ENCODE measurements around the gene WWOX. TPM values are rescaled to one million over a fixed set of nuclear protein-coding genes. Genes with fewer than 3 reads are reported as not detected.

The WWOX gene
- total and polyA plus RNA-seq, 4 donors, result 5.4 to 61.5 (median 18.4) TPM

- no peaks in the 10 kb centered on the region for H3K36me3 ChIP-seq (ENCODE audit: control insufficient read depth in 4 of 4, insufficient read depth in 4 of 4, low read length in 4 of 4)
- TF ChIP-seq CTCF (IDR thresholded peaks at IDR 0.05; ENCODE audit: control extremely low read depth, extremely low read depth), result no peak
- 77 to 81% methylated on average over 4 of the region's 4 CpGs for WGBS, 2 donors
- H3K27me3 ChIP-seq (ENCODE audit: control insufficient read depth in 3 of 3, insufficient read depth in 3 of 3, low read length in 2 of 3), result no peaks in the 10 kb centered on the region
- ATAC-seq (ENCODE audit: insufficient read depth, low FRiP score), result no peak
- no peaks in the 10 kb centered on the region for H3K9me3 ChIP-seq (ENCODE audit: control insufficient read depth in 4 of 4, insufficient read depth in 3 of 4, low read length in 3 of 4)
- no peak overlapping the region for H3K9ac ChIP-seq (ENCODE audit: insufficient read depth in 1 of 2, low read length in 2 of 2)
- no peak for DNase-seq
- H3K27ac ChIP-seq (ENCODE audit: low read depth in 1 of 2, low read length in 1 of 2), result no peak overlapping the region
- peaks cover 0 to 3% (median 0%) of the 10 kb centered on the region in 5 donors for H3K4me1 ChIP-seq (ENCODE audit: control insufficient read depth in 5 of 5, insufficient read depth in 5 of 5, low read length in 5 of 5)
- H3K4me3 ChIP-seq, result no peak overlapping the region
Observed at GRCh38 chr16:78903237-78903636, 803.8 kb downstream of the WWOX start.

DNA sequence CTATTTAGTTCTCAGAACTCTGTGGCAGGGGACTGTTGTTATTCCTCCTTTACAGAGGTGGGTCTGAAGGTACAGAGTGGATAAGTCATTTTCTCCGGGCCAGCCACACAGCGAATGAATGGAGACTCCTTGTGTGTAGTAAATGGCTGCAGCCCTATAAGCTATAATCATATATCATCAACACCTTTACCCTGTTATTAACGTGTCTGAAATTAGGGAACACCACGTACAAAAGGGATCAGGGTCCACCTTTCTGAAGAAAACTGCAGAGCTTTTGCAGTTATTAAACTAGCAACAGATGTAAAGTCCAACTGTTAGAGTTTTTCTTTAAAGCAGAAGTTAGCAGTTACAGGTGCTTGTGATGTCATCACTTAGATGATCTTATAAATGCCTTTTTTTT lies 804.4 kb downstream of the WWOX start:
- H3K36me3 ChIP-seq (ENCODE audit: control insufficient read depth in 4 of 4, insufficient read depth in 4 of 4, low read length in 4 of 4), result no peaks in the 10 kb centered on the region
- H3K27me3 ChIP-seq (ENCODE audit: control insufficient read depth in 3 of 3, insufficient read depth in 3 of 3, low read length in 2 of 3), result no peaks in the 10 kb centered on the region
- H3K9ac ChIP-seq (ENCODE audit: insufficient read depth in 1 of 2, low read length in 2 of 2), result no peak overlapping the region
- H3K9me3 ChIP-seq (ENCODE audit: control insufficient read depth in 4 of 4, insufficient read depth in 3 of 4, low read length in 3 of 4), result no peaks in the 10 kb centered on the region
- TF ChIP-seq CTCF (IDR thresholded peaks at IDR 0.05; ENCODE audit: control extremely low read depth, extremely low read depth), result no peak
- no peak for DNase-seq
- no peak overlapping the region for H3K27ac ChIP-seq (ENCODE audit: low read depth in 1 of 2, low read length in 1 of 2)
- H3K4me1 ChIP-seq (ENCODE audit: control insufficient read depth in 5 of 5, insufficient read depth in 5 of 5, low read length in 5 of 5), result peaks cover 0 to 3% (median 0%) of the 10 kb centered on the region in 5 donors
- WGBS, 2 donors, result 95 to 97% methylated on average over 4 of the region's 4 CpGs
- no peak overlapping the region for H3K4me3 ChIP-seq
- no peak for ATAC-seq (ENCODE audit: insufficient read depth, low FRiP score)

DNA sequence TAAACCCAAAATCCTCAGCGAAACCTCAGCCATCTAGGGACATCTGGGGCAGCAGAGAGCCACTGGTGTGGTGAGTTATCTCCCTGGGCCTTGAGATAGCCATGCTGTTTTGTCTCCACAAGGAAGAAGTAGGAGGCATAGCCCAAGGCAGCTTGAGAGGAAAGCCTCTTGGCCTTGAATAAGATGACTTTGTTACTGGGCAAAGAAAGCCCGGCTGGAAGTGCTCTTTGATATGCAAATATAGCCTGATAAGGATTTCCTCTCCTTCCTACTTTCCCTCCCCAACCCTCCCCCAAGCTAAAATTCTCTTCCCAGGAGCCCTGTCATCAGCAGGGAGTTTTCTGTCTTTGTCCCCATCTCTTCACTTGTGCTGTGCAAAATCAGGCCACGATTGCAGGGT lies 806.7 kb downstream of the WWOX start:
- peaks cover 0 to 3% (median 0%) of the 10 kb centered on the region in 5 donors for H3K4me1 ChIP-seq (ENCODE audit: control insufficient read depth in 5 of 5, insufficient read depth in 5 of 5, low read length in 5 of 5)
- 65 to 81% methylated on average over 3 of the region's 3 CpGs for WGBS, 2 donors
- no peak for TF ChIP-seq CTCF (IDR thresholded peaks at IDR 0.05; ENCODE audit: control extremely low read depth, extremely low read depth)
- DNase-seq (no peak), ATAC-seq (ENCODE audit: insufficient read depth, low FRiP score) (no peak)
- H3K9ac ChIP-seq (ENCODE audit: insufficient read depth in 1 of 2, low read length in 2 of 2), result no peak overlapping the region
- no peak overlapping the region for H3K4me3 ChIP-seq
- H3K27ac ChIP-seq (ENCODE audit: low read depth in 1 of 2, low read length in 1 of 2), result no peak overlapping the region
- no peaks in the 10 kb centered on the region for H3K27me3 ChIP-seq (ENCODE audit: control insufficient read depth in 3 of 3, insufficient read depth in 3 of 3, low read length in 2 of 3)
- no peaks in the 10 kb centered on the region for H3K36me3 ChIP-seq (ENCODE audit: control insufficient read depth in 4 of 4, insufficient read depth in 4 of 4, low read length in 4 of 4)
- H3K9me3 ChIP-seq (ENCODE audit: control insufficient read depth in 4 of 4, insufficient read depth in 3 of 4, low read length in 3 of 4), result no peaks in the 10 kb centered on the region

DNA sequence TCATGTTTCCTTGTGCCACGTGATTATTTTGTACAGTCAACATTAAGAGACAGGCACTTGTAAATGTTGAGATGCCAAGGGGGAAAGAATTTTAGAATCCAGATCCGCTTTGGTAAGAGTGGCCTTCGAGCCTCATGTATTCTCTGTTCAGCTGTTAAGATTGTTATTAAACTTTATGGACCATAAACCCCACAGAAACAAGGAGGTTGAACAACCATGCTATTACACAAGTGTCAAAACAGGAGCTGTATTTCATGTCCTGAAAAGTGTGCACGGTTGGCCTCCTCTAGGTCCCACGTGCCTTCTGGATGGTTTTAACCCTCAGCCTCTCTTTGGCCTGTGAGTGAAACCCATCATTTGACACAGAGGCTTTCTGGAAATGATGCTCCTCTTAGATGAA lies 809.8 kb downstream of the WWOX start:
- H3K27ac ChIP-seq (ENCODE audit: low read depth in 1 of 2, low read length in 1 of 2), result no peak overlapping the region
- no peak for DNase-seq
- H3K9me3 ChIP-seq (ENCODE audit: control insufficient read depth in 4 of 4, insufficient read depth in 3 of 4, low read length in 3 of 4), result no peaks in the 10 kb centered on the region
- H3K27me3 ChIP-seq (ENCODE audit: control insufficient read depth in 3 of 3, insufficient read depth in 3 of 3, low read length in 2 of 3), result no peaks in the 10 kb centered on the region
- TF ChIP-seq CTCF (IDR thresholded peaks at IDR 0.05; ENCODE audit: control extremely low read depth, extremely low read depth), result no peak
- 84 to 91% methylated on average over 5 of the region's 5 CpGs for WGBS, 2 donors
- H3K36me3 ChIP-seq (ENCODE audit: control insufficient read depth in 4 of 4, insufficient read depth in 4 of 4, low read length in 4 of 4), result no peaks in the 10 kb centered on the region
- no peak overlapping the region for H3K4me3 ChIP-seq
- ATAC-seq (ENCODE audit: insufficient read depth, low FRiP score), result no peak
- no peaks in the 10 kb centered on the region for H3K4me1 ChIP-seq (ENCODE audit: control insufficient read depth in 5 of 5, insufficient read depth in 5 of 5, low read length in 5 of 5)
- H3K9ac ChIP-seq (ENCODE audit: insufficient read depth in 1 of 2, low read length in 2 of 2), result no peak overlapping the region
